NCI-H146 treated with DMSO at 0.1 percent for 48 hours (cell line): ENCODE results near the gene FLNB.

Experiments
- DNase-seq: peaks from one replicate; lab custom pipeline; 2025; ENCODE audit not compliant: unreplicated experiment; lab: John Stamatoyannopoulos, UW

FLNB gene

DNA sequence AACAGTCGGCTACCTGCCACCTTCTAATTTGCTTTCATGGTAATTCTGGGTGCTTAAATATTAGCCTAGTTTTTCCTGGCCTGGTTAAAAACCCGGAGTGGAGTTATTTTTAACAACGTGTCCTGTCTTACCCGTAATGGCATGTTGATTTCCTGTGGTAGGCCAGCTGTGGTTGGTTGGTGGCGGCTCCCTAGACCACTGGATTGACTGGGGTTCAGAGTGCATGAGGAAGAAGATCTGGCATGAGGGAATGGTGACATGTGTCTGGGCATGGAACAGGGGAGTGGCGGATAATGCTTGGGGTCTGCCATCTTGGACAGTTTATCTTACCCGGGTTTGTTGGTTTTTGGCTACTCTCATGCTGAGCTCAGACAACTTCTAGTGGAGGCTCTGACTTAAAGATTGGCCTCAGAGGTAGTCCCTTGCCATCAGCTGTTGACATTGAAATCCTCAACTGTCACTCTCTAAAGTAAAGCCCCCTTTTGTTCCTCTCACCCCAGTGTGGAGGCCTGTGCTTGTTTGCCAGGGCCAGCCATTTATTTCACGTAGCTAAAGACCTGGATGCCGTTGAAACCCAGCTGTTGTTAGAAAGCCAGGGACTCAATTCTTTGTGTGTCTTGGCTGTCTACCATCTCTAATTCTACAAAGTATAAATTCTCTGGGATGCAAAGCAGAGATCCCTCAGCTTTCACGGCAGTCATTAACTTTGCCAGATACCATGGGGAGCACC, 121.0 kb downstream of the FLNB start:
- no peak for DNase-seq

DNA sequence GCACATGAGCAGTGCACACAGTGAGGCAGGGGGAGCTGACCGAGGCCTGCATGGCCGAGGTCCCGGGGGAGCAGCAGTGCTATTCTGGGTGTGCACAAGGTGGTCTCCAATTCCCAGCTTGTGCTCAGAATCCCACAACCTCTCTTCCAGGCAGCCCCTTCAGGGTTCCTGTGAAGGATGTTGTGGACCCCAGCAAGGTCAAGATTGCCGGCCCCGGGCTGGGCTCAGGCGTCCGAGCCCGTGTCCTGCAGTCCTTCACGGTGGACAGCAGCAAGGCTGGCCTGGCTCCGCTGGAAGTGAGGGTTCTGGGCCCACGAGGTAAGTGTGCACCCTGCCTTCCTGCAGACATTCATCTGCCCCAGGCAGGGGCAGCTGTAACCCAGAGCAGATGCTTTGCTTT, 122.4 kb downstream of the FLNB start:
- no peak for DNase-seq

DNA sequence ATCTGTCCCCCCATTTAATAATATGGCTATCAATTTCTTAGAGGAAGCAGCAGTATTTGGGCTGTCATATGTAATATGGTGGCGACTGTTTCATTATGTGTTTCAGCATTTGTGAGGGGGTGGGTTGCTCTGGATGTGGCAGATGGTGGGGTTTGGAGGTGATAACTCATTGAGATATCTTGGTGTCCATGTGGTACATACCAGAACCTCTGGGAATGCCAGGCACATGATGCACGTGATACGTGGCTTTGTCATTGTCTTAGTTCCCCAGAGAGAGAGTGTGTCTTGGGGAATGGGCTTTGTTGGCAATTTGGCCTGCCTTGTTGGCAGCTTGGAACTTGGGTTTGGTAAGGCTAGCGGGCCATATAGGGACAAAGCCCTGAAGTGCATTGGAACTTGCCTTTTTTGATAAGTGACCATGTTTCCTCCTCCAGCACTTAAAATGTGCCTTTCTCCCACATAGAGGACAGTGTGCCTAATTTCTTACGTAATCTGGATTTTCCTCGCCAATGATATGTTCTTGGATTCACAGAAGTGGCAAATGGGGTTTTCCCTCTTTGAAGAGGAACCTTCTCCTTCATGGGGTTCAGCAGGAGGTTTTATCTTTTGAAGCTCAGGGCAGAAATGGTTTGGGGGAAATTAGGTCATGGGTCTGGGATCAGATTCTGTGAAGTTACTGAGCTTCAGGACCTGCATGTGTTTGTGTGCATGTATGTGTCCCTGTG, 123.0 kb downstream of the FLNB start:
- no peak for DNase-seq

- no peak for DNase-seq
Observed at GRCh38 chr3:58132850-58133249, 124.6 kb downstream of the FLNB start.

GRCh38 chr3:58134468-58134867, 126.2 kb downstream of the FLNB start:
- DNase-seq = no peak

DNA sequence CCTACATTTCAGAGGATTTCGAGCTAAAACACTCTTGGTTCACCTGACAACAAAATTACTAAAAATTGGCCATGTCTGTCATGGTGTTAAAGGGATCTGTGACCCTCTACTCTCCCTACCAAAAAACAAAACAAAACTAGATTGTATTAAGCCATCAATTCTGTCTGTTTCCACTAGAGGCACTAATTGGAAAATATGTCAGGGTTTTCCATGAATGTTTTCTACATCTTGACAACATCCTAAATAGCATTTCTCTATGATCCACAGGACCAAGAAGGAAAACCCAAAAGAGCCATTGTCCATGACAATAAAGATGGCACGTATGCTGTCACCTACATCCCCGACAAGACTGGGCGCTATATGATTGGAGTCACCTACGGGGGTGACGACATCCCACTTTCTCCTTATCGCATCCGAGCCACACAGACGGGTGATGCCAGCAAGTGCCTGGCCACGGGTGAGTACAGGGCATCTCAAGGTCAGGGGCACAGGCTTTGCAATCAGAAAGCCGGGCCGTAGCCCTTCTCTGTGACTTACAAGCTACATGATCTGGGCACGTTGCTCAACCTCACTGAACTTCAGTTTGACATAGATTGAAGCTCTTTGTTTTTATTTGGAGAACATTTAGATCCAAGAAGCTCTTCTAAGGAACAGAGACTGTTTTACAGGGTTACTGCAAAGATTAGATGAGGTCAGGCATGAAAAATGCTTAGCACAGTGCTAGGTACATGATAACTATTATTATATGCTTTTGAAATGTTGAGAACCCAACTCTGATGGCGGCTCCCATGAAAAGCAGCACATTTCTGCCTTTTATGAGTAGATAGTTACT, 127.7 kb downstream of the FLNB start:
- no peak for DNase-seq

DNA sequence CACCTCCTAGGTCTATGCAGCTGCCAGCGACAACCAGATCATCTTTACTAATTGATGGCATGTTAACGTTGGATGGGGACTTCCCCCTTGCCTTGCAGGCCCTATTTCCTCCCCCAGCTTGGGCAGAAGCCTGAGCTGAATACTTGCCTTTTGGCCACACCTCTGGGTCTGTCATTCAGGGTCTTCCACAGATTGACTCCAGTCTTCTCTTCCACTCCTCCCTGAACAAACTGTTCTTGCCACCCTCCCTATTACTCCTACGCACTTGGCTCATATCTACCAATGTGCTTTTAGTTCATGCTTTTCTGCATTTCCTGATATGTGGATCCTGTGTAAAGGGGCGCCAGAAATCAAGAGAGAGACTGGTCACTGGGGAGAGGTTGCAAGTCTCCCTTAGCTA, 129.1 kb downstream of the FLNB start:
- no peak for DNase-seq

DNA sequence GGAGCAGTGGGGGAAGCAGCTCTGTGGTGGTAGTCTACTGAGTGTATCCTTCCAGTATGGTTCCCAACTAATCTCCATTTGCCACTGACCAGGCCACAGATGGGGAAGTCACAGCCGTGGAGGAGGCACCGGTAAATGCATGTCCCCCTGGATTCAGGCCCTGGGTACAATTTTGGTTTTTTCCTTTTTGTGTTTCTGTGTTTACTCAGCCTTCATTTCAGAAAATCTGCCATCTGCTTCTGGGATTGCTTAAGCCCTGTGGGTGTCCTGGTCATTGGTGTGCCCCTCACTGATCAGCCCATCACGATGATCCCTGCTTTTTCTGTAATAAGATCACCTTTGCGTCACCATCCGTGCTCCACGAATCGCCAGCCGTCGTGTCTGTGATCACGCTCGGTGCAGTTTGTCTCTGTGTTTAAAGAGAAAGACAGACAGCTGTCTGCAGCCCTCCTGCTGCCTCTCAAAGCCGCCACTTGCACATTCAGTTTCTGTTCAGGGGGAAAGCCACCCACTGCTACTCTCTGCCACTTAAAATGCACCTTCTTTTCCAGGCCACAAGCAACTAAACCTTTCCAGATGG, 133.6 kb downstream of the FLNB start:
- DNase-seq = no peak

DNA sequence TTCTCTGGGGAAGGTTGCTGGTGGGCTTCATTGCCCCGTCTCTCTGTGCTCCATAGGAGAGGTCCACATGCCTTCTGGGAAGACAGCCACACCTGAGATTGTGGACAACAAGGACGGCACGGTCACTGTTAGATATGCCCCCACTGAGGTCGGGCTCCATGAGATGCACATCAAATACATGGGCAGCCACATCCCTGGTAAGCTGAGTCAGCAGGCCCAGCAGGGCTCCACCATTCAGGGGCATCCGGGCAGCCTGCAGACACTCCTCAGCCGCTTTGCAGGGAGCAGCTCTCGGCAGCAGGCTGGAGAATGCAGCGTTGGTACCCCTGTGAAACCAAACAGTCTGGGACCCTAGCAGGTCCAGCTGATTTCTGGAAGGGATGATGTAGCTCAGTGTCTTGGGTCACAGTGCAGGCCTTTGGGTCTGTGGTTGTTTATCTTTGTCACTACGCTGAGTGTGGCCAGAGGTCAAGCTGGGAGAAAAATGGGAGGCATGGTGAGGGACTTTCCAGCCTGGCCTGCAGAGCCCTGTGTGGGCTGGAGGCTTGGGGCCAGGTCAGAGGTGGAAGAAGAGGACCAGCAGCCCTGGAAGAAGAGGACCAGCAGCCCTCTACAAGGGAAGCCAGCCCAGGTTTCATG, 135.3 kb downstream of the FLNB start:
- DNase-seq = no peak

GRCh38 chr3:58144478-58145325, 136.5 kb downstream of the FLNB start:
- DNase-seq = peak; percentile 50

- no peak for DNase-seq
Observed at GRCh38 chr3:58148049-58148448, 139.8 kb downstream of the FLNB start.

DNA sequence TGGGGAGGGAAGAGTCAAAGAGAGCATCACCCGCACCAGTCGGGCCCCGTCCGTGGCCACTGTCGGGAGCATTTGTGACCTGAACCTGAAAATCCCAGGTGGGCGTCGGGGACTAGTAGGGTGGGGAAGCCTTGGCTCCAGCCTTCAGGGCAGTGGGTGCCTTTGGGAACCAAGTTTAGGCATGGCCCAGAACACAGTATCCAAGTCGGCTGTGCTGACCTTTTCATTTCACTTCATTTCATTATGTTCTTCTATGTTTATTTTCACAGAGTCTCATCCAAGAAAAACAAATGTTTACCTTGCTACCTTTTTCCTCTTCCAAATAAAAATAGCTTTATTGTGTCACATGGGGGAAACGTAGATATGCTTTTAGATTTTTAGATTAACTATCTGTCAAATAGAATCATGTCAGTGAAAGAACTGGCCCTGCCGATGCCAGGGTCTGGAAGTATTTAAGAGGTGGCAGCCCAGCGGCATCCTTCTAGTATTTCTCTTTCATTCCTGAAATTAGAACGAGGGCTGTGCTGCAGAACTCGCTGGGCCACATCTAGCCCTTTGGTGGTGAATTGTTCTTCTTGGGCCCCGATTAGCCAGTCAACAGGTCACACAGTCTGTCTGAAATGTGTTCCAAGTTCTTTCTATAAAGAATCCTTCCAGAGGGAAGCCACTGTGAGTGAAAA, 142.0 kb downstream of the FLNB start:
- DNase-seq = no peak

DNA sequence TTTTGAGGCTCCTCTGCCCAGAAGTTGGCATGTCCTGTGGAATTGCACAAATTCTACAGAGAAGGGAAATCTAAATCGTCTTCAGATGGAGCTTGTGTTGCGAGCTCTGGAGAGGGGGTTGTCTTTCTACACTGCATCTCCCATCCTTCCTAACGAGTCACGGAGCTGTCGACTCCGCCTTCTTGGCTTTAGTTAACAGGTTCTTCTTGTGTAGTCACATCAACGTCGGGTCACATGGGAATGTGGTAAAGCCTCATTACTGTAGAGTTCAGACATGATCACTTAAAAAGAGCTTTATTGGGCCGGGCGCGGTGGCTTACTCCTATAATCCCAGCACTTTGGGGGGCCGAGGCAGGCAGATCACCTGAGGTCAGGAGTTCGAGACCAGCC, 142.6 kb downstream of the FLNB start:
- no peak for DNase-seq

GRCh38 chr3:58151637-58152036, 143.4 kb downstream of the FLNB start:
- no peak for DNase-seq

GRCh38 chr3:58152225-58153015, 144.2 kb downstream of the FLNB start:
- DNase-seq = no peak

GRCh38 chr3:58153371-58153770, 145.1 kb downstream of the FLNB start:
- no peak for DNase-seq

DNA sequence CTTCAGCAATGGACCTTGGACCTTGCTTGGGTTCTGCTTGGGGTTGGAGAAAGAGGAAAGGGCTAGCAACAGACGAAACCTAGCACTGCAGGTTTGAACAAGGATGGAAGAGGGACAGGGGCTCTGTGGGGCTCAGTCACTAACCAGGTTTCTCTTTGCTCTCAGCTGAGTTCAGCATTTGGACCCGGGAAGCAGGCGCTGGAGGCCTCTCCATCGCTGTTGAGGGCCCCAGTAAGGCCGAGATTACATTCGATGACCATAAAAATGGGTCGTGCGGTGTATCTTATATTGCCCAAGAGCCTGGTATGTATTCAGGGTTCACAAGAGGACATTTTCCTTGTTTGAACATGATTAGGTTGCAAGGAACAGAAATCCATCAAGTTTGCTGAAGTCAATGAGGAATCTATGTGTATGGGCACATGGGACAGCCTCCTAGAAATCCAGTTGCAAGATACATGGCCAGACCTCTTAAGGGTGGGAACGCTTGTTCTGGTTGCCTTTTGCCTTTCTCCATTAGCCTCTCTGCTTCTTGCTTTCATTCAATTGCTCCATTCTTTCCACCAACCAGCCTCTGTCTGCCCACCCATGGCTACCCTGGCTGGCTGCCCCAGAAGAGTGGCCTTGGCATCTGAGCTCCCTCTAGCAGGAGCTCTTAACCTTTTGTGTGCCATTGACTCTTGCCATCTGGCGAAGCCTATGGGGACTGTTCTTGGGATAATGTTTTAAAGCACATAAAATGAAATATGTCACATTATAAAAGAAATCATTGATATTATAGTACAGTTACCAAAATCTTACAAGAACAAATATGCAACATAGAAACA, 146.6 kb downstream of the FLNB start:
- no peak for DNase-seq

DNA sequence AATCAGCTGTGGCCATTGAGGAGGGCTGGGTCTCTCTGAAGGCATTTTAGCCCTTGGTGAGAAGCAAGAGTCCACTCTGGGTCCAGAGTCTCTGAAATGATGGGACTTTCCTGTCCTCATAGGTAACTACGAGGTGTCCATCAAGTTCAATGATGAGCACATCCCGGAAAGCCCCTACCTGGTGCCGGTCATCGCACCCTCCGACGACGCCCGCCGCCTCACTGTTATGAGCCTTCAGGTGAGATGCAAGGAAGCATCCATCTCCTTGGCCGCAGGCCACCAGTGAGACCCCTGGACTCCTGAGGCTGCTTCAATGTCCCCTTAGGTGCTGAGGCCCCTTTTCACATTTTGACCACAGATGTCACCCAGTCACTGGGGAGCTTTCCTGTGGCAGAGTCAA, 147.6 kb downstream of the FLNB start:
- no peak for DNase-seq
